Rectal smooth muscle tissue (tissue), 1 donor: ENCODE measurements around the gene CCL4.

ENCODE experiments used
- H3K27ac ChIP-seq: one replicate; pipeline ENCODE4 v1.7.0; 2013; ENCODE audit warnings: low read depth, low read length, inconsistent platforms
- H3K27me3 ChIP-seq: one replicate; pipeline ENCODE4 v1.7.0; 2013; ENCODE audit warnings: low read length; ENCODE audit not compliant: control insufficient read depth, insufficient read depth
- H3K36me3 ChIP-seq: one replicate; pipeline ENCODE4 v1.7.0; 2013; ENCODE audit warnings: low read length; ENCODE audit not compliant: control insufficient read depth, insufficient read depth
- H3K4me1 ChIP-seq: one replicate; pipeline ENCODE4 v1.7.0; 2013; ENCODE audit warnings: low read length; ENCODE audit not compliant: control insufficient read depth, insufficient read depth
- H3K4me3 ChIP-seq: one replicate; pipeline ENCODE4 v1.7.0; 2013; ENCODE audit warnings: low read length
- H3K9ac ChIP-seq: one replicate; pipeline ENCODE4 v1.7.0; 2013; ENCODE audit warnings: low read length

The CCL4 gene

GRCh38 chr17:36124879-36125824 lies 21.5 kb downstream of the CCL4 start:
- H3K27me3 ChIP-seq = no peaks in the 10 kb centered on the region
- no peak overlapping the region for H3K4me3 ChIP-seq
- no peaks in the 10 kb centered on the region for H3K4me1 ChIP-seq
- H3K36me3 ChIP-seq = no peaks in the 10 kb centered on the region
- no peak overlapping the region for H3K27ac ChIP-seq
- H3K9ac ChIP-seq = no peak overlapping the region

DNA sequence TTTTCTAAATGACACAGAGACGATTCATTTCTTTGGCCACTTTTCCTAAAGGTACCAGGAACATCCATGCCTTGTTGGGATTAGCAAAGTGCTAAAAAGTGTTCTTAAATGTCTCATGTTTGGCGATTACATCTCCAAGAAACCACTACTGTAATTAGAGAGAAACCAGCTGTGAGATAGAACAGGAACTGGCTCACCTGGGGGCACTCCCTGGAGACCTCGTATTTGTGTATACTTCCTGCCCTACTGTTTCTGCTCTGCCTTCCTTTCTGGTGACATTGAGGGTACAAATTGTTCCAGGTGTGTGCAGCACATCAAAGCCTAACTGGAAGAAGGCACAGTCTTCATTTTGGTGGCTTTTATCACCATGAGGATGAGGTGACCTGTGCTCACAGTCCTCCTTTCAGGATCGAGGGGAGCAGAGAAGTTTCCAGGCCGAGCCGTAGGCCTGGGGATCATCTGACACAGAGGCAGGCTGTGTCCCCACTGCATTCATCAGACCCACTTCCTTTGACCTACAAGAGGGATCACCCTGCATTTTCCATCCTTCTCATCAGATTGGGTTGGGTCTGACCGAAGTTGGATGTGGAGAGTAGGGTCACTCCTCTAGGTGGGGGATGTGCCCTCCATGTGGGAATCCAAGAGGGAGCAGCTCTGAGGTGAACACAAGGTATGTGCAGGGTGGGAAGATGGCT lies 23.7 kb downstream of the CCL4 start:
- H3K36me3 ChIP-seq = no peaks in the 10 kb centered on the region
- no peak overlapping the region for H3K27ac ChIP-seq

GRCh38 chr17:36127911-36128310 lies 24.3 kb downstream of the CCL4 start:
- H3K27ac ChIP-seq = no peak overlapping the region
- H3K4me3 ChIP-seq = no peak overlapping the region
- no peak overlapping the region for H3K9ac ChIP-seq
- no peaks in the 10 kb centered on the region for H3K36me3 ChIP-seq
- no peaks in the 10 kb centered on the region for H3K27me3 ChIP-seq
- no peaks in the 10 kb centered on the region for H3K4me1 ChIP-seq

More for the DNA sequence above, 23.7 kb downstream of the CCL4 start:
- no peaks in the 10 kb centered on the region for H3K4me1 ChIP-seq
- H3K9ac ChIP-seq = no peak overlapping the region
- no peaks in the 10 kb centered on the region for H3K27me3 ChIP-seq
- no peak overlapping the region for H3K4me3 ChIP-seq

- Histone ChIP-seq H3K36me3 (no peaks in the 10 kb centered on the region), H3K27me3 (no peaks in the 10 kb centered on the region), H3K4me1 (no peaks in the 10 kb centered on the region), H3K27ac (no peak overlapping the region), H3K4me3 (no peak overlapping the region), H3K9ac (no peak overlapping the region)
Observed at GRCh38 chr17:36128411-36128978, 24.9 kb downstream of the CCL4 start.

DNA sequence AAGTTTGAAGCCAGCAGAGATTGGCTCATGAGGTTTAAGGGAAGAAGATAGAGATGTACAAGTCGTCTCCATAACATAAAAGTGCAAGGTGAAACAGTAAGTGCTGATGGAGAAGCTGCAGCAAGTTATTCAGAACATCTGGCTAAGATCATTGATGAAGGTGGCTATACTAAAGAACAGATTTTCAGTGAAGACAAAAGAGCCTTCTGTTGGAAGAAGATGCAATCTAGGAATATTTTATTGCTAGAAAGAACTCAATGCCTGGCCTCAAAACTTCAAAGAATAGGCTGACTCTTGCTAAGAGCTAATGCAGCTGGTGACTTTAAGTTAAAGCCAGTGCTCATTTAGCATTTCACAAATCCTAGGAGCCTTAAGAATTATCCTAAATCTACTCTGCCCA lies 26.0 kb downstream of the CCL4 start:
- Histone ChIP-seq H3K4me3 (no peak overlapping the region), H3K4me1 (no peaks in the 10 kb centered on the region), H3K36me3 (no peaks in the 10 kb centered on the region), H3K9ac (no peak overlapping the region), H3K27ac (no peak overlapping the region), H3K27me3 (no peaks in the 10 kb centered on the region)

DNA sequence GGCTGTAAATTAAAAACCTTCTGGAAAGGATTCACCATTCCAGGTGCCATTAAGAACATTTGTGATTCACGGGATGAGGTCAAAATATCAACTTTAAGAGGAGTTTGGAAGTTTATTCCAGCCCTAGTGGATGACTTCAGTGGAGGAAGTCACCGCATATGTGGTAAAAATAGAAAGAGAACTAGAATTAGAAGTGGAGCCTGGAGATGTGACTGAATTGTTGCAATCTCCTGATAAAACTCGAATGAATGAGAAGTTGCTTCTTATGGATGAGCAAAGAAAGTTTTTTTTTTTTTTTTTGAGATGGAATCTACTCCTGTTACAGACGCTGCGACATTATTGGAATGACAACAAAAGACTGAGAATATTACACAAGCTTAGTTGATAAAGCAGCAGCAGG lies 26.7 kb downstream of the CCL4 start:
- Histone ChIP-seq H3K27me3 (no peaks in the 10 kb centered on the region), H3K4me1 (no peaks in the 10 kb centered on the region), H3K9ac (no peak overlapping the region), H3K4me3 (no peak overlapping the region), H3K27ac (no peak overlapping the region), H3K36me3 (no peaks in the 10 kb centered on the region)

GRCh38 chr17:36131421-36131820 lies 27.8 kb downstream of the CCL4 start:
- H3K27ac ChIP-seq = no peak overlapping the region
- H3K27me3 ChIP-seq = no peaks in the 10 kb centered on the region
- H3K36me3 ChIP-seq = no peaks in the 10 kb centered on the region
- no peak overlapping the region for H3K9ac ChIP-seq
- no peak overlapping the region for H3K4me3 ChIP-seq
- no peaks in the 10 kb centered on the region for H3K4me1 ChIP-seq

GRCh38 chr17:36131931-36132330 lies 28.3 kb downstream of the CCL4 start:
- Histone ChIP-seq H3K27ac (no peak overlapping the region), H3K4me3 (no peak overlapping the region), H3K27me3 (no peaks in the 10 kb centered on the region), H3K36me3 (no peaks in the 10 kb centered on the region), H3K4me1 (no peaks in the 10 kb centered on the region), H3K9ac (no peak overlapping the region)

GRCh38 chr17:36132421-36132831 lies 28.8 kb downstream of the CCL4 start:
- H3K9ac ChIP-seq = no peak overlapping the region
- no peak overlapping the region for H3K4me3 ChIP-seq
- H3K4me1 ChIP-seq = no peaks in the 10 kb centered on the region
- H3K36me3 ChIP-seq = no peaks in the 10 kb centered on the region
- H3K27ac ChIP-seq = no peak overlapping the region
- no peaks in the 10 kb centered on the region for H3K27me3 ChIP-seq

DNA sequence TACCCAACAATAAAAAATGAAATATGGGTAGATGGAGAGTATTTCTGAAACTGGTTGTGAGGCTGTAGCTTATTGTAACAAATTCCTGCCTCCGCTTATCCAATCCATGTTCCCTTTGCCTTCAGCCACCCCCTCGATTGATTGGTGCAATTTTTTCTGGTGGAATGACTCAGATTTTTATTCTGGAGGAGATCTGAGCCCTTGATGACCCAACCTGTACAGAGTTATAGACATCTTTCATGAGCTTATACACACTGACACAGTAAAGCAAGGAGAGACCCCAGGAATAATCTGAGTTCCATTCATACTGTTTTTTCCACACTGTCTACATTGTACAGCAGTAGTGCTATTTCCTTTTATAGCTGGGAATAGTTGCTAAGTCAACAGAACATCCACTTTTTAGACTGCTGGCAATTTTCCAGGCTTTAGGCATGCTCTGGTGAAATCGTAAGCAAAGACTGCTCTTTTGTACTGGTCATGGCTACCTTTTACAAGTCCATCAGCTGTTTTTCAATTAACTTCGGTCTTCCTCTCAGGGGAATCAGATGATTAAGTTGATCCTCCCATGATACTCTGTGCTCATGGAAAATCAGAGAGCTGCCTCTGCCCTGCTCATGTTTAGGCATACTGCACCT lies 30.1 kb downstream of the CCL4 start:
- Histone ChIP-seq H3K9ac (no peak overlapping the region), H3K4me3 (no peak overlapping the region), H3K36me3 (no peaks in the 10 kb centered on the region), H3K27me3 (no peaks in the 10 kb centered on the region), H3K4me1 (no peaks in the 10 kb centered on the region), H3K27ac (no peak overlapping the region)

DNA sequence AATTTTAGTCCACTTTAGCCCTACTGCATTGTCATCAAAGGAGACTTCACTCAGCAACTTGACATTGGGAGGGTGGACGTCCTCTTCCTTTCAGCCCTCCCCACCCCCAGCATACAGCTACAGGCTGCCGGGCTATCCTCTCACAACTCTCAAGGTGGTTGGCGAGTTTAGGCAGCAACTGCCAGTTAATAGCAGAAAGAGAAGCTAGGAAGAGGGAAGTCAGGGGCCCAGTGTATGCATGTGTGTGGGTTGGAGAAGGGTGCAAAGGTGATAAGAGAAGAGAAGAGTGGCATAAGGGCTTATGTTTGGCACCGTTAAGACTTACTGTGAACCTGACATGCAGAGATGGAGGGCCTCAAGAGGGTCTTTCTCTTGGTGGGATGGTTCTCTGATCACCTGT lies 31.8 kb downstream of the CCL4 start:
- Histone ChIP-seq H3K27ac (no peak overlapping the region), H3K27me3 (no peaks in the 10 kb centered on the region), H3K4me1 (no peaks in the 10 kb centered on the region), H3K4me3 (no peak overlapping the region), H3K9ac (no peak overlapping the region), H3K36me3 (no peaks in the 10 kb centered on the region)

DNA sequence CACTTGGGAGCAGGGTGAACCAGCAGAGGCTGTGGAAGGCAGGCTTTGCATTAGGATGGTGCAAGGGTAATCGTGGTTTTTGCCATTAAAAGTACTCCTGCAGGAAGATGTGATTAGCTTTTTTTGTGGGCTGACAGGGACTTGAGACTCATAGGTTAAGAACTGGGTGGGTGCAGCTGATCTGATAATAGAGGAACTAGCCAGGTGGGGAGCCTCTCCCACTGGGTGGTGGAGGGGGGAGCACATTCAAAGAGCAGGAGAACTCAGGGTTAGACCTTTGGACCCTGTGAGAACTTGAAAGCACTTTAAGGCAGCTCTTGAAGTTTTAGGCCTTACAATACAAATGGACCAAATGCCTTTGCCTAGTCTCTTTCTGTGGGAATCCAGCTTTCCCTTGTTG lies 32.4 kb downstream of the CCL4 start:
- no peak overlapping the region for H3K27ac ChIP-seq
- no peaks in the 10 kb centered on the region for H3K27me3 ChIP-seq
- H3K4me3 ChIP-seq = no peak overlapping the region
- H3K4me1 ChIP-seq = no peaks in the 10 kb centered on the region
- no peak overlapping the region for H3K9ac ChIP-seq
- no peaks in the 10 kb centered on the region for H3K36me3 ChIP-seq
